ENCODE data around the gene PNCK.
"Not testable (repeated sequence)": the region's sequence is repeated elsewhere in the genome, so short reads cannot be mapped to it uniquely, and the experiment has no call there.

The PNCK gene

DNA sequence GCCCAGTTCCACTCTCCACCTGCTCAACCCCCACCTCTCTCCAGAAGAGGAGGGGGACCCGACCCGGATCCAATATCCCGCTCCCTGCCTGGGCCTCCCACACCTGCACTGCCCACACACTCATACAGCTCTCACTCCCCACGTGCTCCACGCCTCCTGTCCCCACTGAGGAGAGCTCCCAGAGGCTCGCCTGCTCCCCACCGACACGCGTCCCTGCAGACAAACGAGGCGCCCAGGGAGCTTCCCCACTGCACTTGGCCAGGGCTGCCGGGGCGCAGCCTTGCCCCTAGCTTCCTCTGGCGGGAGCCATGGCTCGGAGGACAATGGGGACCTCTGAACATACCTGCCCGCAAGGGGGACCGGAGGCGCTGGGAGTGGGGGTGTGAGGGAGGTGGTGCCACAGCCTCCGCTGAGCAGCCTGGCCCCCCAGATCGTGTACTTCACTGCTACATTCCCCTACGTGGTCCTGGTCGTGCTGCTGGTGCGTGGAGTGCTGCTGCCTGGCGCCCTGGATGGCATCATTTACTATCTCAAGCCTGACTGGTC is 19.1 kb upstream of the PNCK start:
- DNase-seq (ENCODE audit: low read depth): no peak
- in situ Hi-C loops (cut with HindIII; ENCODE audit: low sequenced_read_pairs): no loop called here
- H3K4me3 ChIP-seq (ENCODE audit: low read depth, low read length): no peak overlapping the region
- TF ChIP-seq, protein P1, sequence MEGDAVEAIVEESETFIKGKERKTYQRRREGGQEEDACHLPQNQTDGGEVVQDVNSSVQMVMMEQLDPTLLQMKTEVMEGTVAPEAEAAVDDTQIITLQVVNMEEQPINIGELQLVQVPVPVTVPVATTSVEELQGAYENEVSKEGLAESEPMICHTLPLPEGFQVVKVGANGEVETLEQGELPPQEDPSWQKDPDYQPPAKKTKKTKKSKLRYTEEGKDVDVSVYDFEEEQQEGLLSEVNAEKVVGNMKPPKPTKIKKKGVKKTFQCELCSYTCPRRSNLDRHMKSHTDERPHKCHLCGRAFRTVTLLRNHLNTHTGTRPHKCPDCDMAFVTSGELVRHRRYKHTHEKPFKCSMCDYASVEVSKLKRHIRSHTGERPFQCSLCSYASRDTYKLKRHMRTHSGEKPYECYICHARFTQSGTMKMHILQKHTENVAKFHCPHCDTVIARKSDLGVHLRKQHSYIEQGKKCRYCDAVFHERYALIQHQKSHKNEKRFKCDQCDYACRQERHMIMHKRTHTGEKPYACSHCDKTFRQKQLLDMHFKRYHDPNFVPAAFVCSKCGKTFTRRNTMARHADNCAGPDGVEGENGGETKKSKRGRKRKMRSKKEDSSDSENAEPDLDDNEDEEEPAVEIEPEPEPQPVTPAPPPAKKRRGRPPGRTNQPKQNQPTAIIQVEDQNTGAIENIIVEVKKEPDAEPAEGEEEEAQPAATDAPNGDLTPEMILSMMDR (IDR thresholded peaks at IDR 0.05; ENCODE audit: low read depth, low read length, missing control alignments): no peak

DNA sequence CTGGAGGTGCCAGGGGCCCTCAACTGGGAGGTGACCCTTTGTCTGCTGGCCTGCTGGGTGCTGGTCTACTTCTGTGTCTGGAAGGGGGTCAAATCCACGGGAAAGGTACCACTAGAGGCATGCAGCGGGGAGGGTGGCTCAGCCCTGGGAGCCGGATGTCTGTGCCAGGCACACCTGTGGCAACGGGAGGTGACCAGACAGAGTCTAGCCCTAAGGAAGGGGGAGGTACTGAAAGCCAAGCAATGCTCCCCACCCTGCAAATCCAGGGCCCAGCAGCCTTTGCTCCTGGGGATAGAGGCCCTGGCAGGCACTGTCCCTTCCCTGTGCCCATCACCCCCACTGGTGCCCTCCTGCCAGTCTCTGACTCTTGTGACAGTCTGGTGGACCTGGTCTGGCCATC is 18.4 kb upstream of the PNCK start:
- no peak for DNase-seq (ENCODE audit: low read depth)
- in situ Hi-C loops (cut with HindIII; ENCODE audit: low sequenced_read_pairs): no loop called here
- no peak overlapping the region for H3K4me3 ChIP-seq (ENCODE audit: low read depth, low read length)
- TF ChIP-seq, protein P1 (IDR thresholded peaks at IDR 0.05; ENCODE audit: low read depth, low read length, missing control alignments): no peak

DNA sequence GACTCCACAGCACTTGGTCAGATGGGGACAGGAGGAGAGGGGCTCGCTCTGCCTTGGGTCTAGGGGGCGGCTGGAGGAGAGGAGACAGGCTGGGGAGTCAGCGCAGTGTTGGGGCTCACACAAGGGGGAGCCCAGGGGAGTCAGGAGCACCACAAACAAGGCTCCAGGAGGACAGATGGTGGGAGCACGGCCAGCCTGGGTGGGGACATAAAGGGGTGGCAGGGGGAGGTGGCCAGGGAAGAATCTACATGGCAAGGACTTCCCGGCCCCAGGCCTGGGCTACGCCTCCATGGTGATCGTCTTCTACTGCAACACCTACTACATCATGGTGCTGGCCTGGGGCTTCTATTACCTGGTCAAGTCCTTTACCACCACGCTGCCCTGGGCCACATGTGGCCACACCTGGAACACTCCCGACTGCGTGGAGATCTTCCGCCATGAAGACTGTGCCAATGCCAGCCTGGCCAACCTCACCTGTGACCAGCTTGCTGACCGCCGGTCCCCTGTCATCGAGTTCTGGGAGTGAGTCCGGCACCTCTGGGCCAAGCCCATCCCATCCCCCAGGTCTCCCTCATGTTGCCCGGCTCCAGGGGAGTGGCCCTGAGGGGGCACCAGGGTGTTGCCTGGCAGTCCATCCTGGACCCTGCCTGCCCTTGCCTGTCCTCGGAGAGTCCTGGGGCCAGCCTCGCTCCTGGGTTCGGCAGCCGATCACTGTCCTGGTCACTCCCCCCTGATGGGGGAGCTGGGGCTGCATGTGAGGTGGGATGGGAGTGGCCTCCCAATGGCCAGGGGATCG is 17.6 kb upstream of the PNCK start:
- H3K4me3 ChIP-seq (ENCODE audit: low read depth, low read length); in situ Hi-C loops (cut with HindIII; ENCODE audit: low sequenced_read_pairs); DNase-seq (ENCODE audit: low read depth): not testable (repeated sequence)

DNA sequence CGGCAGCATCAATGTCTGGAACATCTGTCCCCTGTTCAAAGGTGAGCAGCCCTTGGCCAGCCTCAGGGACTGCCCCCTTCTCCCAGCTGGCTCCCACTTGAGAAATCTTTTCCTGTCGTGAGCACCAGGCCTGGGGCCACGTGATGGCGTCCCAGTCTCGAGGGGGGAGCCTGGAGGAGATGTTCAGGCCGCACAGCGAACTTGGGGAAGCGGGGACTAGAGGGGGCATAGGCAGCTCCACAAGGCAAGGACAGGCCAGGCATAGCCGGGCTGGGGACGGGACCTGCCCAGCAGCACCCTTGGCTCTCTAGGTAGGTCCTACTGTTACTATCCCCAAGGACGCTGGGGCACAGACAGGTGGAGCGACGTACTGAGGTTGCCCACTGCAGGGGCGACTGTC is 16.9 kb upstream of the PNCK start:
- TF ChIP-seq, protein P1 (IDR thresholded peaks at IDR 0.05; ENCODE audit: low read depth, low read length, missing control alignments): no peak
- no peak overlapping the region for H3K4me3 ChIP-seq (ENCODE audit: low read depth, low read length)
- in situ Hi-C loops (cut with HindIII; ENCODE audit: low sequenced_read_pairs): no loop called here
- DNase-seq (ENCODE audit: low read depth): no peak

DNA sequence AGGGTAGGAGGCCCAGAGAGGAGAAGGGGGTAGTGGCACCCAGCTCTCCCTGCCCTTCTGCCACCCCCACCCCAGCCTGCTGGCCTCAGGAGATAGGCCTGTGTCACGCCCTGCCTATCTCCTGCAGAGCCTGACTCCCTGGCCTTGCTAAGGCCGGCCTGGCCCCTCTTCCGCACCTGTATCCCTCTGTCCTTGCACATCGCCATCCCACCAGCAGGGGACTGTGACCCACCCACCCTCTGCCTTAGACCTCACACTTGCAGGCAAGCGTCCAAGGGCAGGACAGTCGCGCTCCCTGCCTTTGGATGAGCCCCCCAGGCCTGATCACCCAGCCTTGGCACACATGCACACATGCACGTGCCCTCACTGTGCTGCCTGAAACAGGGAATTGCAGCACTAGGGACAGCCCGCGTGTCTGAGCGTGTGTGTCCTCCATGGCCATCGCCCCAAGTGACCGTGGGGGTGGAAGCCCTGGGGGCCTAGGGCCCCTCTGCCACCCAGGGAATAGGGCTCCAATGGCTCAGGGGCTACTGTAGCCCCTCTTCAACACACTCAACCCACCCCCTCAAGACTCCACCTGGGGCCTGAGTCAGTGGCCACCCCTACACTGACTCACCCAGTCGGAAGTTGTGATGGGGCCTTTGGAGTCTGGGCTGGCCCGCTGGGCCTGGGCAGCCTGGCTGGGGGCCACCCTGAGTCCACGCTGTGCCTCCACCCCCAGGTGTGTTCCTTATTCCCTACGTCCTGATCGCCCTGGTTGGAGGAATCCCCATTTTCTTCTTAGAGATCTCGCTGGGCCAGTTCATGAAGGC is 16.2 kb upstream of the PNCK start:
- in situ Hi-C loops (cut with HindIII; ENCODE audit: low sequenced_read_pairs): no loop called here

DNA sequence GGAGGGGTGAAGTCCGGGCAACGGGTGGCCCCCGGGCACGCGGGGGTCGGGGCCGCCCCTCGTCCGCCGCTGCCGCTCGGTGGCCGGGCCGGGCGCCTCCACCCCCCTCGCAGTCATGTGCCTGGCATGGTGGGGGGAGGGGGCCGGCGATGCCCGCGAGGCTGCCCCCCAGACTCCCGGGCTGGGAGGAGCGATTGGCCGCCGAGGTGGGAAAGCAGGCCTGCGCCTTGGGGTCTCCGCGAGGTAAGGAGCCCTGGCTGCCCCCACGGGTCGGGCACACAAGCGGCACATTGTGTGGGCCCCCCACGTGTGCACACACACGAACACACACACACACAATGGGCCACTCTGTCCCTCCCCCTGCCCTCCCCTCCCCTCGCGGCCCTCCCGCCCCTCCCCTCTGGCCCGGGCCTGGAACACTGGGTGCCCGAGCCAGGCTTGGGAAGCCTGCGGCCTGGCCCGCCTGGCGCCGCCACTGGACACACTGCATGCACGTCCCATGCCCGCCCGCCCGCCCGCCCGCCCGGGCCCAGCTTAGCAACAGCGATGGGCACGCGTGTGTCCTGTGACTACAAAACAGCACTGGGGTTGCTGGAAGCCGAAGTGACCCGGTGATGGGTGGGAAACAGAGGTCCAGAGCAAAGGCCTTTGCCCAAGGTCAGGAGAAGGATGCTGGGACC is 15.4 kb upstream of the PNCK start:
- no peak for DNase-seq (ENCODE audit: low read depth)
- peak overlapping the region; percentile 30 for H3K4me3 ChIP-seq (ENCODE audit: low read depth, low read length)
- in situ Hi-C loops (cut with HindIII; ENCODE audit: low sequenced_read_pairs): no loop called here
- TF ChIP-seq, protein P1 (IDR thresholded peaks at IDR 0.05; ENCODE audit: low read depth, low read length, missing control alignments): no peak

More for the DNA sequence above, 16.2 kb upstream of the PNCK start:
- no peak for DNase-seq (ENCODE audit: low read depth)
- H3K4me3 ChIP-seq (ENCODE audit: low read depth, low read length): peak overlapping the region; percentile 25
- TF ChIP-seq, protein P1 (IDR thresholded peaks at IDR 0.05; ENCODE audit: low read depth, low read length, missing control alignments): peak; percentile 30
